ENCODE measurements around the gene CERS3. TPM values are rescaled to one million over a fixed set of nuclear protein-coding genes. Genes with fewer than 3 reads are reported as not detected.

Gene CERS3
- polyA plus RNA-seq, 1 donor, result 0.15 TPM

DNA sequence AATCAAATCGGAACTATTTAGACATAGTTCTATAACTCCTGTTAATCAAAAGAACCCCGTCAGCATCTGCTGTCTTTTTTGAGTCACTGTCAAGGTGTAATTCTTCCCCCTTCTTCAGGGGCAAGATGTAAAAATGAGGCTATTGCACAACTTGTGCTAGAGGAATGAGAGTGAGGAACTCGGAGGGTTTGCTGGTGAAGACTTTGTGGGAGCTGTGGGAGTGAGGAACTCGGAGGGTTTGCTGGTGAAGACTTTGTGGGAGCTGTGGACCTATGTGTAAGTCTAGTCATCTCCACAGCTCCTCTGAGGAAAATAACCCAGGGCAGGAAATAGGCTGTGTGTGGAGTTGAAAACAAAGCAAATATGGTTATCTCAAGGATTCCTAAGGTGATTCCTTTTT is 2.5 kb upstream of the CERS3 start:
- no peak overlapping the region for H3K27ac ChIP-seq (ENCODE audit: low read length)
- no peak for DNase-seq
- WGBS (ENCODE audit: insufficient coverage, low lambda C conversion rate), result no CpG with 5 or more reads among the region's 4 CpGs

GRCh38 chr15:100529556-100529955 is 806 bp upstream of the CERS3 start:
- Histone ChIP-seq H3K27me3 (ENCODE audit: control insufficient read depth, insufficient read depth, low read length) (no peaks in the 10 kb centered on the region), H3K9me3 (ENCODE audit: control insufficient read depth, low read depth, low read length) (no peaks in the 10 kb centered on the region), H3K4me3 (ENCODE audit: low read length) (no peak overlapping the region), H3K36me3 (ENCODE audit: control insufficient read depth, insufficient read depth, low read length) (no peaks in the 10 kb centered on the region), H3K4me1 (ENCODE audit: control insufficient read depth, insufficient read depth, low read length) (no peaks in the 10 kb centered on the region), H3K27ac (ENCODE audit: low read length) (no peak overlapping the region)
- no peak for DNase-seq
- 80% methylated on average over 2 of the region's 2 CpGs for WGBS (ENCODE audit: insufficient coverage, low lambda C conversion rate)

More for the DNA sequence above, 2.5 kb upstream of the CERS3 start:
- no peak overlapping the region for H3K4me3 ChIP-seq (ENCODE audit: low read length)
- no peaks in the 10 kb centered on the region for H3K36me3 ChIP-seq (ENCODE audit: control insufficient read depth, insufficient read depth, low read length)
- no peaks in the 10 kb centered on the region for H3K9me3 ChIP-seq (ENCODE audit: control insufficient read depth, low read depth, low read length)
- H3K4me1 ChIP-seq (ENCODE audit: control insufficient read depth, insufficient read depth, low read length), result no peaks in the 10 kb centered on the region
- no peaks in the 10 kb centered on the region for H3K27me3 ChIP-seq (ENCODE audit: control insufficient read depth, insufficient read depth, low read length)

- WGBS (ENCODE audit: insufficient coverage, low lambda C conversion rate), result no CpG with 5 or more reads among the region's 6 CpGs
- H3K36me3 ChIP-seq (ENCODE audit: control insufficient read depth, insufficient read depth, low read length), result no peaks in the 10 kb centered on the region
- H3K27ac ChIP-seq (ENCODE audit: low read length), result no peak overlapping the region
- H3K4me3 ChIP-seq (ENCODE audit: low read length), result no peak overlapping the region
- H3K27me3 ChIP-seq (ENCODE audit: control insufficient read depth, insufficient read depth, low read length), result peaks cover 3% of the 10 kb centered on the region
- no peaks in the 10 kb centered on the region for H3K4me1 ChIP-seq (ENCODE audit: control insufficient read depth, insufficient read depth, low read length)
- H3K9me3 ChIP-seq (ENCODE audit: control insufficient read depth, low read depth, low read length), result no peaks in the 10 kb centered on the region
- no peak for DNase-seq
These were observed 2.7 kb downstream of the CERS3 start for GRCh38 chr15:100526027-100526481.

DNA sequence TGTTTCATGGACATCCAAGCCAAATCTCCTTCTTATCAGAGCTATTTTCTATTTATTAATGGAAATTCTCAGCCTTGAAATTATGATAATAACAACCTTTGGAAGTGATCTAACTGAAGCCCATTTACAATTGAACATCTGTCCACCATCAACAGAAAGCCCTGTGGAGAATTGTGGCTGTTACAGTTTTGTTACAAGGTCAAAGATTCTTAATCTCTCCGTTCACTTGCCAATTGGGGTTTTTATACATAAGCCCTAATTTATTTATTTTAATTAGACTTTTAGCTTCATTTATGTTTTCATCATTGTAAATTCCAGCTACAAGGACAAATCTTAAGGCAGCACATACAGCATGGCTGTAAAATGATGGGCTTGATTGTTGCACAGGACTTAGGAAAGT is 3.3 kb downstream of the CERS3 start:
- H3K9me3 ChIP-seq (ENCODE audit: control insufficient read depth, low read depth, low read length), result no peaks in the 10 kb centered on the region

DNA sequence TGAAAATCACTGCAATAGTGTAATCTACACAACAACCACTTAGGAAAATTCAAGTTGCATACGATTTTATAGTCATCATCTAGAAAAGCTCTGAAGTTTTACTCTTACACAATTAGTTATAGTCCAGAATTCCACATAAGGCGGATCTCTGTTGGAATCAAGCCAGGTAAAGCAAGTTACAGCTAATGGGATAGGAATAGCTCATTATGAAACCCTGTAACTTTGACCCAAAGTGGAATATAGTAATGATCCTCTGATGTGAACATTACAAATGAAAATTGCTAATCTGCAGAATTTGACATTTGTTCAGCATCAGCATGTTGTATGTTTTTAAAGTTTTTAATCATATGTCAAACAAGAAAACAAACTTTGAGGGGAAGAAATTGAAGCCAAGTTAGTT is 4.4 kb downstream of the CERS3 start:
- Histone ChIP-seq H3K4me1 (ENCODE audit: control insufficient read depth, insufficient read depth, low read length) (no peaks in the 10 kb centered on the region), H3K36me3 (ENCODE audit: control insufficient read depth, insufficient read depth, low read length) (no peaks in the 10 kb centered on the region), H3K4me3 (ENCODE audit: low read length) (no peak overlapping the region), H3K27ac (ENCODE audit: low read length) (no peak overlapping the region), H3K27me3 (ENCODE audit: control insufficient read depth, insufficient read depth, low read length) (peaks cover 3% of the 10 kb centered on the region), H3K9me3 (ENCODE audit: control insufficient read depth, low read depth, low read length) (no peaks in the 10 kb centered on the region)
- DNase-seq, result no peak
- WGBS (ENCODE audit: insufficient coverage, low lambda C conversion rate), result no CpG with 5 or more reads among the region's 2 CpGs

More for the DNA sequence above, 3.3 kb downstream of the CERS3 start:
- Histone ChIP-seq H3K4me3 (ENCODE audit: low read length) (no peak overlapping the region), H3K27me3 (ENCODE audit: control insufficient read depth, insufficient read depth, low read length) (peaks cover 3% of the 10 kb centered on the region), H3K27ac (ENCODE audit: low read length) (no peak overlapping the region), H3K36me3 (ENCODE audit: control insufficient read depth, insufficient read depth, low read length) (no peaks in the 10 kb centered on the region), H3K4me1 (ENCODE audit: control insufficient read depth, insufficient read depth, low read length) (no peaks in the 10 kb centered on the region)
- no peak for DNase-seq
- no CpG with 5 or more reads among the region's 1 CpG for WGBS (ENCODE audit: insufficient coverage, low lambda C conversion rate)

DNA sequence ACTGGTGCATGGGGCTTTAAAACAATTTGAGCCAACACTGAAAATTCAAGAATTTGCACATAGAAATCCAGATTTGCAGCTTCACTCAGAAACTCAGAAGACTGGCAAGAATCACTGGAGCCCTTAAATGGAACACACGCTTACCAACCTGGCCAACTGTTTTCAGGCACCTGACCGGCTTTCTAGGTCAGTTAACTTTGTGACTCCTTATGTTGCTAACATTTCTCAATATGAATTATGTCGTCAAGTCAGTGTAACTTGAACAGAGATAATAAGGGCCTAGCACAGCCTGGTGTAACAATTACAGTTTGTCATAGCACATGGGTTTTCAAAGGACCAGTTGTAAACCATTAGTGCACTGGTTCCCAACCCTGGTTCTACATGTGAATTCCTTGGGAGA is 6.8 kb downstream of the CERS3 start:
- H3K27ac ChIP-seq (ENCODE audit: low read length), result no peak overlapping the region
- no peak overlapping the region for H3K4me3 ChIP-seq (ENCODE audit: low read length)
- WGBS (ENCODE audit: insufficient coverage, low lambda C conversion rate), result no CpG with 5 or more reads among the region's 3 CpGs
- H3K4me1 ChIP-seq (ENCODE audit: control insufficient read depth, insufficient read depth, low read length), result no peaks in the 10 kb centered on the region
- no peak for DNase-seq
- H3K36me3 ChIP-seq (ENCODE audit: control insufficient read depth, insufficient read depth, low read length), result no peaks in the 10 kb centered on the region
- H3K27me3 ChIP-seq (ENCODE audit: control insufficient read depth, insufficient read depth, low read length), result peaks cover 3% of the 10 kb centered on the region
- no peaks in the 10 kb centered on the region for H3K9me3 ChIP-seq (ENCODE audit: control insufficient read depth, low read depth, low read length)

DNA sequence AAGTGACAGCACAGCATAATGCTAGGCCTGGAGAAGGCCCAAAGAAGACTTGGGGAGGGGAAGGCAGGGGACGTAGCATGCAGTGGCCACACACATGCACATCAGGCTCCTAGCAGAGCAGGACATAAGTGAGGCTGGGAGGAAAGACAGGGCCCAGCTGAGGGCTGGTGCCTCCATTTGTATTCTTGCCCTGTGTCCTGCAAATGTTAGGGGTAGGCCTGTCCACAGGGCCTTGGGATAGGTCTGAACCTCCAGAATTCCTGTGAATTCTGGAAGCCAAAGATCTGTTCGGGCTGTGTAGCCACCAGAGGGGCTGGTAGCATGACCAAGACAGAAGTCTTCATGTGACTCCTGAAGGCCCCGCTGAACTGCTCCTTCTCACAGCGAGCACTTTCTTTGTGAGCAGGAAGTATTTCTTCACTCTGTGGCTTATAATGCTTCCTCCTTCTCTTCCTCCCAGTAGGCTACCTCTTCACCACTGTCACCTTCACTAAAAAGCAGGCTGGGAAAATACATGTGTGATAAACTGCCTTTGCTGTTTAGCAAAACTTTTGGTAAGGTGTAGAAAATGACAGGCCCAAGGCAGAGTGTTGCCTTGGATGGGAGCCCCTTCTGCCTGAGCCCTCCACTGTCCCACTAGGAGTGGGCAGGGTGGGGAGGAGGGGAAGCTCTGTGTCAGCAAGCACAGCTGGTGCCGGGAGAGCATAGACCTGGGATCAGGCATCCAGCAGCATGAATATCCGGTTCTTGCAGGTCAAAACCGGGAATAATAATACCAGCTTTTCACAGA is 8.4 kb downstream of the CERS3 start:
- Histone ChIP-seq H3K9me3 (ENCODE audit: control insufficient read depth, low read depth, low read length) (no peaks in the 10 kb centered on the region), H3K36me3 (ENCODE audit: control insufficient read depth, insufficient read depth, low read length) (no peaks in the 10 kb centered on the region)
- 60% methylated on average over 2 of the region's 7 CpGs for WGBS (ENCODE audit: insufficient coverage, low lambda C conversion rate)

DNA sequence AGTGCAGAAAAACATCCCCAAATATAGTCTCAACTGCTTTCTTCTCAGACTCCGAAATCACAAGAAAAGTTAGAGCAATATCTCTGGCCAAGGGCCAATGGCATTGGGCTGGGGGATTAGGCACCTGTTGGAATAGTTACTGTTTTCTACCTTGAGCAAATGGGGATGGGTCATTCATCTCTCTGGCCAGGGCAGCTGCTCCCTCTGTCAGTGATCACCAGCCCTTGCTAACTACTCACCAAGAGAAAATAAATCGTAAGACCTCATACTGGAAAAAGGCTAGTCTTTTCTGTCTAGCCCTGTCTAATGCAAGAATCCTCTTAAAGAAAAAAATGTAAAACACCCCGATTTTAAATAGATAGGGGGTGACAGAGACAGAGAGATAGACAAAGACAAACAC is 10.9 kb downstream of the CERS3 start:
- H3K27ac ChIP-seq (ENCODE audit: low read length), result no peak overlapping the region
- no peak for DNase-seq
- H3K9me3 ChIP-seq (ENCODE audit: control insufficient read depth, low read depth, low read length), result no peaks in the 10 kb centered on the region
- no peaks in the 10 kb centered on the region for H3K36me3 ChIP-seq (ENCODE audit: control insufficient read depth, insufficient read depth, low read length)
- H3K4me1 ChIP-seq (ENCODE audit: control insufficient read depth, insufficient read depth, low read length), result no peaks in the 10 kb centered on the region
- peaks cover 6% of the 10 kb centered on the region for H3K27me3 ChIP-seq (ENCODE audit: control insufficient read depth, insufficient read depth, low read length)
- WGBS (ENCODE audit: insufficient coverage, low lambda C conversion rate), result 43% methylated on average over 1 of the region's 3 CpGs
- H3K4me3 ChIP-seq (ENCODE audit: low read length), result no peak overlapping the region

More for the DNA sequence above, 8.4 kb downstream of the CERS3 start:
- no peak overlapping the region for H3K27ac ChIP-seq (ENCODE audit: low read length)
- DNase-seq, result no peak
- no peak overlapping the region for H3K4me3 ChIP-seq (ENCODE audit: low read length)
- H3K27me3 ChIP-seq (ENCODE audit: control insufficient read depth, insufficient read depth, low read length), result peaks cover 6% of the 10 kb centered on the region
- no peaks in the 10 kb centered on the region for H3K4me1 ChIP-seq (ENCODE audit: control insufficient read depth, insufficient read depth, low read length)

- Histone ChIP-seq H3K27ac (ENCODE audit: low read length) (no peak overlapping the region), H3K36me3 (ENCODE audit: control insufficient read depth, insufficient read depth, low read length) (no peaks in the 10 kb centered on the region), H3K9me3 (ENCODE audit: control insufficient read depth, low read depth, low read length) (no peaks in the 10 kb centered on the region), H3K4me3 (ENCODE audit: low read length) (no peak overlapping the region), H3K4me1 (ENCODE audit: control insufficient read depth, insufficient read depth, low read length) (no peaks in the 10 kb centered on the region), H3K27me3 (ENCODE audit: control insufficient read depth, insufficient read depth, low read length) (peaks cover 9% of the 10 kb centered on the region)
- WGBS (ENCODE audit: insufficient coverage, low lambda C conversion rate), result no CpG with 5 or more reads among the region's 5 CpGs
- no peak for DNase-seq
These were observed 11.9 kb downstream of the CERS3 start for GRCh38 chr15:100516643-100517512.

- WGBS (ENCODE audit: insufficient coverage, low lambda C conversion rate), result no CpG with 5 or more reads among the region's 4 CpGs
- Histone ChIP-seq H3K36me3 (ENCODE audit: control insufficient read depth, insufficient read depth, low read length) (no peaks in the 10 kb centered on the region), H3K4me1 (ENCODE audit: control insufficient read depth, insufficient read depth, low read length) (no peaks in the 10 kb centered on the region), H3K4me3 (ENCODE audit: low read length) (no peak overlapping the region), H3K9me3 (ENCODE audit: control insufficient read depth, low read depth, low read length) (no peaks in the 10 kb centered on the region), H3K27me3 (ENCODE audit: control insufficient read depth, insufficient read depth, low read length) (peaks cover 6% of the 10 kb centered on the region), H3K27ac (ENCODE audit: low read length) (no peak overlapping the region)
- DNase-seq, result no peak
These were observed 13.0 kb downstream of the CERS3 start for GRCh38 chr15:100515758-100516157.
